Measurements from ENCODE around the gene NASP.

NASP gene, protein sequence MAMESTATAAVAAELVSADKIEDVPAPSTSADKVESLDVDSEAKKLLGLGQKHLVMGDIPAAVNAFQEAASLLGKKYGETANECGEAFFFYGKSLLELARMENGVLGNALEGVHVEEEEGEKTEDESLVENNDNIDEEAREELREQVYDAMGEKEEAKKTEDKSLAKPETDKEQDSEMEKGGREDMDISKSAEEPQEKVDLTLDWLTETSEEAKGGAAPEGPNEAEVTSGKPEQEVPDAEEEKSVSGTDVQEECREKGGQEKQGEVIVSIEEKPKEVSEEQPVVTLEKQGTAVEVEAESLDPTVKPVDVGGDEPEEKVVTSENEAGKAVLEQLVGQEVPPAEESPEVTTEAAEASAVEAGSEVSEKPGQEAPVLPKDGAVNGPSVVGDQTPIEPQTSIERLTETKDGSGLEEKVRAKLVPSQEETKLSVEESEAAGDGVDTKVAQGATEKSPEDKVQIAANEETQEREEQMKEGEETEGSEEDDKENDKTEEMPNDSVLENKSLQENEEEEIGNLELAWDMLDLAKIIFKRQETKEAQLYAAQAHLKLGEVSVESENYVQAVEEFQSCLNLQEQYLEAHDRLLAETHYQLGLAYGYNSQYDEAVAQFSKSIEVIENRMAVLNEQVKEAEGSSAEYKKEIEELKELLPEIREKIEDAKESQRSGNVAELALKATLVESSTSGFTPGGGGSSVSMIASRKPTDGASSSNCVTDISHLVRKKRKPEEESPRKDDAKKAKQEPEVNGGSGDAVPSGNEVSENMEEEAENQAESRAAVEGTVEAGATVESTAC

DNA sequence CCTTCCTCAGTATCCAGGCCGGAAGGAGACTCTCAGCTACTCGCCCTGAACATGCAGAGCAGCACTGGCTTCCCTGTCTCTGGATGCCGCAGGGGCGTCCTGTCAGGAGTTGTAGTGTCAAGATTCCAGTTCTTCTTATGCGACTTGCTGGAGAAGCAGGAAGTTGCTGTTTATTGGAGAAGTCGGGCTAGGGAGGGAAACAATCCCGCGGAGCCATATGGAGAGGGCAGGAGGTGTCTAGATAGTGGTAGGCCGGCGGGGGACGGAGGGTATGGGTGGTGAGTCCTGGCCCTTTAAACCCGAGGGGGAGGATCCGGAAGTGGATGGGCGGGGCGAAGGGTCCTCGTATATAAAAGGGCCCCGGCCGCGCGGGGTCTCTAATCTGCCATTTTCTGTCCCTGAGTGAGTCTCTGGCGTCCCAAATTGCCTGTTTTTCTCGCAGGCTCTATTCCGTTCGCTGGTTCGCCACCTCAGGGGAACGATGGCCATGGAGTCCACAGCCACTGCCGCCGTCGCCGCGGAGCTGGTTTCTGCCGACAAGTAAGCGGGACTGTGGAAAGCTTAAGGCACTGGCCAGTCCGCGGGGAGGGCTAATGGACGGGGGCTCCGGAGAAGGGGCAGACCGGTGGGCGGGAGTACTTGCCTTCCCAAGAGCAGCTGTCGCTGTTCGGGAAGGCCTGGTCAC is at the start of gene NASP:
Gene NASP (plus strand): TSS at position 376 of the 685 bp plus-strand sequence. CDS start 106 bp downstream, at position 482.
- peak; percentile 89 for DNase-seq

DNA sequence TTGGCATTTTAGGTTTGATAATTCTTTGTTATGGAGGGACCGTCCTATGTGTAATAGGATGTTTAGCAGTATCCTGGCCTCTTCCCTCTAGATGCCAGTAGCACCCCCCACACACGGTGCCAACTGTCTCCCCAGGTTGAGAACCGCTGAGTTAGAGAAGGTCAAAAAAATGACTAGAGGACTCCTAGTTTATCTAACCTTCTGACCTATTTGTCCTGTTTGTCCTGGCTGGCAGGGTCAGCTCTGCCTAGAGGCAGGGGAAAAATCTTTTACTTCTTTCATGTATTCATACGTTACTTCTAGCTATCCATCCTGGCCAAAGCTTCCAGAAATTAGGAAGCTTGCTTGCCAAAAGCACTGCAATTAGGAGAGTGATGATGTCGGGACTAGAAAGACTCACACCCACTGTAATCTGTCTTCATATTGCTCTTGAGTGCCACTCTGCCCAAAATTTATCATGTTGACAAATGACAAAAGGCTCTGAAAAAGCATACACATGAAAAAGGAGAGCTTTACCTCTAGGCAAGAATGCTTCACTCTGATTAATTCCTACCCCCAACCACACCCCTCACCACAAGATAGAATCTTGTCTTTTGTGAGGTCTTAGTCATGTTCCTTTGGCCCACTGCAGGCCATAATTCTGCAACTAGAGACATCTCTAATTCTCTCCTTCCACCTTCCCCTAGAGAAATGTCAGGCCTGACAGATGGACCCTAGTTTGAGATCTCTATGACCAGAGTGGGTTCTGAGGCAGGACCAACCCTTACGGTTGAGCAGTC is 47.7 kb upstream of the NASP start:
- no peak for DNase-seq

DNA sequence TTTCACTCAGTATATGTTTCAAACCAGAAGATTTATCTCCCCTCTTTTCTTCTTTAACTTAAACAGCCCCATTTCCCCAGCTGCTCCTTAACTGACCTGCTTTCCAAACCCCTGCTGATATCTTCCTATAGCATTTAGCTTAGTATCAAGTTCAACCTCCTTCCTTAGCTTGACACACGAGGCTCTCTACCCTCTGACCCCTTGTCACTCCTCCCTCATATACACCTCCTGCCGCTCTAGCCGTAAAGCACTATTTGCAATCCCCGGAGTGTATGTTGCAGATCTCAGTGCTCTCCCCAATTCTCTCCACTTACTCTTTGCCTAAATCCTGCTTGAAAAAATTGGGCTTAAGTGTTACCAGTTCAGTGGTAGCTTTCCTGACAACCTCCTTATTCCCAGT is 47.0 kb upstream of the NASP start:
- no peak for DNase-seq

DNA sequence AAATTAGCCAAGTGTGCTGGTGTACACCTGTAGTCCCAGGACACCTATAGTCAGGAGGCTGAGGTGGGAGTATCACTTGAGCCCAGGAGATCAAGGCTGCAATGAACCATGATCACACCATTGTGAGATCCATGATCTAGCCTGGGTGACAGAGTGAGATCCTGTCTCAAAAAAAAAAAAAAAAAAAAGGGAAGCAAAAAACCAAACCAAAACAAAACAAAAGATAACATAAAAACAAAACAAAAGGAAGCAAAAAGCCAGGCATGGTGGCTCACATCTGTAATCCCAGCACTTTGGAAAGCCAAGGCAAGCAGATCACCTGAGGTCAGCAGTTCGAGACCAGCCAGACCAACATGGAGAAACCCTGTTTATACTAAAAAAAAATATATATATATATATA is 42.6 kb upstream of the NASP start:
- DNase-seq: no peak

DNA sequence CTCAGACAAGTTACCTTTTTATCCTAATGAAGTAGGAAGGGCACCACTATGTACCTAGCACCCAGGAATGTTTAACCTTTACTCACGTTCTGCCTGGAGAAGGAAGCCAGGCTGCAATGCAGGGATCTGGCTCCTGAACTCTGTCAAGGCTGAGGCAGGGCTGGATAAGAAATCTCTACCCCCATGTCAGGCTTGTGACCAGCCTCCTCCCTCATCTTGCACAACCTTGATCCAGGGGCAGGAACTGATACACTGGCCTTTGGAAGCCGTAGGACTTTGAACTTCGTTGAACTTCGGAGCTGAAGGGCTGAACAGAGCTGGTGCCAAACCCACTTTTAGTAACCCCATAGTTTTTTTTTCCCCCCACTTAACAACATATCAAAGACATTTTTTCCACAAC is 41.2 kb upstream of the NASP start:
- DNase-seq: no peak

DNA sequence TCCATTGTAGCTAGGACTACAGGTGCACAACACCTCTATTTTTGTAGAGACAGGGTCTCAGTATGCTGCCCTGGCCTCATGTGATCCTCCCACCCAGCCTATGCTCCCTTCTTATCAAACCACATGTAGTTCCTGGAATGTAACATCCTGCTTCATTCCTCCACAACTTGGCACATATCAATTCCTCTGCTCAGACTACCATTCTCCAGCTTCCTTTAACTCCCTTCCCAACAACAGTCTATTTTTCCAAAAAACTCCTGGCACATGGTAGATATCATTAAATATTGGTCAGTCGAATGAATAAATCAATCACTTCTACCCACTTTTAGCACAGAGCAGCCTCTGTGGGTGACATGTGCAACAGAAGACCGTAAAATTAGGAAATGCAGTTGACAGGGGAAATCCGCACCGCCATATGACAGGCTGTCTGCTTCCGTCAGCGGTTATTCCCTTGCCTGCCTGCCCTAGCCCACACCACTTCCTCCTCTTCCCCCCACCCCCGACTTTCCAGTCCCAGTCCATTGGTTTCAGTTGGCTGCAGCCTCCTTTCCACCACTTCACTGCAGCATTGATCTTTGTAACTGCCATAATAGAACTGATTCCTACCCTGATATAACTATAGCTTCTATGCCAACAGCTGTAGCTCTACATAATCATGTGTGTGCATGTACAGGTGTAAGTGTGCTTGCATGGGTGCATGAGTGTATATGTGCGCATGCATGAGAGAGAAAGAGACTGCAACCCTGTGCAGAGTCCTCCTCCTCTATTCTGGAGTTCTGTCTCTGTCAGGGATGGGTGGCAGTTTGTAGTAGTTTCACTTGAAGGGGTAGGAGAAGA is 40.0 kb upstream of the NASP start:
- peak; percentile 67 for DNase-seq

DNA sequence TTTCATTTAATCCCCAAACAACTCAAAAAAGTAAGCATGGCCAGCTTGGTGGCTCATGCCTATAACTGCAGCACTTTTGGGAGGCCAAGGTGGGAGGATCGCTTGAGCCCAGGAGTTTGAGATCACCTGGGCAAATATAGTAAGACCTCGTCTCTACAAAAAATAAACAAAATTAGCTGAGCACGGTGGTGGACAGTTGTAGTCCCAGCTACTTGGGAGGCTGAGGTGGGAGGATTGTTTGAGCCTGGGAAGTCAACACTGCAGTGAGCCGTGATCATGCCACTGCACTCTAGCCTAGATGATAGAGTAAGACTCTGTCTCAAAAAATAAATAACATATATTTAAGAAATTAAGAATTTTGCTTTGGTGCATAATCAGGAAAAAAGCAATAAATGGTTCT is 39.3 kb upstream of the NASP start:
- DNase-seq: no peak

DNA sequence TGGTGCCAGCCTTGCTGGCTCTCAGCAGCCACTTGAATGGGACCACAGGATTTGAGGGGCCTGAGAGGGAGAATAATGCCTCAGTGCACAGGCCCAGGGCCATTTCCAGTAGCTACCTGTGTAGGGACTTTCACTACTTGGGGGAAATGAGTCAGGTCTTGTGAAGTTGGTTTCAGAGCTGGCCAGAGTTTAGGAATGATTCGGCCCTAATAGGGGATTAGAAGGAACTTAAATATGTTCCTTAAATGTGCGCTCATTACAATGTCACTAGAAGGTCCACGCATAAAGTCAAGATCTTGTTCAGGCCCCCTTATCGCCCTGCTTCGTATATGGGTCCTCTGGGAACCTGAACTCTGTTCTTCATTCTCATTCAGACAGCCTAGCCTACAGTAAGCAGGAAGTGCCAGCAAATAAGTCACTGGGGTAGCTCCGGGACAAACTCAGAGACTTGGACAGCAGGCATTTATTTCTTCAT is 38.8 kb upstream of the NASP start:
- DNase-seq: no peak

DNA sequence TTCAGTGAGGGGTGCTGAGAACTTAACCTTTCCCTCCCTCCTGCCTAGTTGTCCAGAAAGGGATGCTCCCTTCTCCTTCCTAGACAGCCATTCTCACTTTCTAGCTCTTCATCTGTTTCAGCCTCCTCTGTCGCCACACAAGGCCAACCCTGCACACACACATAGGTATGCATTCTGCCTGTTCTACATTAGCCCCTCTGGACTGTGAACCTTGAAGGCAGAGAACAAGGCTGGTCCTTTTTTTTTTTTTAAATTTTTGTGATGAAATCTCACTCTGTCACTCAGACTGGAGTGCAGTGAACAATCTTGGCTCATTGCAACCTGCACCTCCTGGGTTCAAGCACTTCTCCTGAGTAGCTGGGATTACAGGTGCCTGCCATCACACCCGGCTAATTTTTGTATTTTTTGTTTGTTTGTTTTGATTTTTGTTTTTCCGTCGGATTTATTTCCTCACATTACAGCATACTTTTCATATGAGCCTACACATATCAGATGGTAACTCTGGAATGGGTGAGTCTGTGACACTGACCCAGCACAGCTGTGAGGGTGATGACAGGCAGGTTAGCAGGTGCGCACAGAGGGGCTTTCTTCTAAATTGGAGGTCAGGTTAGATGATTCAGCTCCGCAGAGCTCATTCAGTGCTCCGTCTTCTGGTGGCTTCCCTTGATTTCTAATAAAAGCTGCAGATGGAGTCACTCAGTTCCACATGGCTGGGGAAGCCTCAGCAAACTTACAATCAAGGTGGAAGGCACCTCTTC is 38.1 kb upstream of the NASP start:
- no peak for DNase-seq

DNA sequence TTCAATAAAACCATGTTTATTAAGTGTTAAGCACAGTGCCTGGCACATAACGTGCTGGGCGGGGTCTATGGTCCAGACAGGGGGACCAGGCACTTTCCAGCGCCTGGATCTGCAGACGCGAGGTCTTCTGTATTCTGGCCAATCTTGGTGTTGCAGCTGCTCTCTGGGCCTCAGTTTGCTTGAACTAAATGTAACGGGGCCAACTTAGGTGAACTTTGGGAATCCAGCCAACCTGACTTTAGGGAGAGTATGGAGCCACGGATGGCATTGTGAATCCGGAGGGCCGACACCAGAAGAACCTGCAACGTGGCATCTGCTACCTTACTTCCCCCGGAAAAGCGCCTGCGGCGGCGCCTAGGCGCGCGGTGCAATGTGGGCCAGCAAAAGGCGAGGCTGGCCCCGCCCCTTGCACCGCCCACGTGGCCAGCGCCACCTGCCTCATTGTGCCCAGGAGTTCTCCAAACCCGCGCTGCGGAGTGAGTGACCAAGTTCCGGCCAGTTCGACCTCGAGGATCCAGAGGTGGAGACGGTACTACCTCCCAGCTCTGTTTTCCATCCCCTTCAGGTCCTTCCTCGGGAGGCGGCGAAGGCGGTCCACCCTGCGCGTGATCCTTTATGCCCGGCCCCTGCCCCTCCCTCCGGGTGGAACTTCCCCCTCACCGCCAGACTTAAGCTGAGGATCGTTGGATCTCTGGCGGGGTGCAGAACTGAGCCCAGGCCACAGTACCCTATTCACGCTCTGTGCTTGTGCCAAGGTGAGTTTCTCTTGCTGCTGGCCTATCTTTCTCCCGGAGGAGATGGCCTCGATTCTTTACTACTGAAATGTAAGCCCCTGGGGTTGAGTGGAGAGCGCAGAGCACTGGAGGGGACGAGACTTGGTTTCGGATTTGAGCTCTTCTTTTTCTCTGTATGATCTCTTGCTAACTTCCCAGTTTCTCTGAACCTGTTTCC is 33.2 kb upstream of the NASP start, which contains the start of gene AKR1A1:
Gene AKR1A1 (plus strand): TSS at position 426 of the 951 bp plus-strand sequence. CDS start 10,969 bp downstream, outside the sequence.
- DNase-seq: peak; percentile 80

DNA sequence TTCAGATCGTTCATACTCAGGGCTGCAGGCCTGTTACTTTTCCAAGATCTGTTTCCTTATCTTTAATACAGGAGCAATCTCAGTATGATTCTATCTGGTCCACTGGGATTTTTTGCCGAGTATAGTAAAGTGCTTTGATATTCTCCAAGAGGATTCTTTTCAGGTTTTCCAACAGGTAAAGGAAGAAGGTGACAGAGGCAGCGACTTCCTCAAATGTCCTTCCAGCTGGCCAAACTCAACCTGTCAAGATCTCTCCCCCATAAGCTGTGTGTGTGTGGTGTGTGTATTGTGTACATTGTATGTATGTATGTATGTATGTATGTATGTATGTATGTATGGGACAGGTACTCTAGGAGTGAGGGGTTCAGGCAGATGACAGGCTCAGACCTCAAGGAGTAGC is 32.2 kb upstream of the NASP start:
- DNase-seq: no peak

DNA sequence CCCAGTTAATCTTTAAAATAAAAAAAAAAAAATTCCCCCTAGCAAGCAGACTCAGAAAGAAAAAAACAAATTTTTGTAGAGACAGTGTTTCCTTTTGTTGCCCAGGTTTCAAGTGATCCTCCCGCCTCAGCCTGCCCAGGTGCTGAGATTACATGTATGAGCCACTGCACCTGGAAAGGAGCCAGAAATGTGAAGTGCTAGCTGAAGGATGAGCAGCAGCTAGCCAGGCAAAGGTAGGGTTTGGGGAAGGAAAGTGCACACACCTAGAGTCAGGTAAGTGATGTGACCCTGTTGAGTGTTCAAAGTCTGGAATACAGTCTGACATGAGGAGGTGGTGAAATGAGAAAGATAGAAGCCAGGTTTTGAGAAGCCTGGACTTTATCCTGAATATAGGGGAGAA is 31.5 kb upstream of the NASP start:
- peak; percentile 8 for DNase-seq

DNA sequence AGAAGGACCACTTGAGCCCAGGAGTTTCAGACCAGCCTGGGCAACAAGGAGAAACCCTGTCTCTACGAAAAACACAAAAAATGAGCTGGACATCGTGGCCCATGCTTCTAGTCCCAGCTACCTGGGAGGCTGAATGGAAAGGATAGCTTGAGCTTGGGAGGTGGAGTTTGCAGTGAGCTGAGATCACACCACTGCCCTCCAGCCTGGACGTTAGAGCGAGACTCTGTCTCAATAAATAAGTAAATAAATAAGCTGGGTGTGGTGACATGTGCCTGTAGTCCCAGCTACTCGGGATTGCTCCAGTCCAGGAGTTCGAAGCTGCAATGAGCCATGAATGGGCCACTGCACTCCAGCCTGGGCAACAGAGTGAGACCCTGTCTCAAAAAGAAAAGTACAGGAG is 29.6 kb upstream of the NASP start:
- DNase-seq: no peak

DNA sequence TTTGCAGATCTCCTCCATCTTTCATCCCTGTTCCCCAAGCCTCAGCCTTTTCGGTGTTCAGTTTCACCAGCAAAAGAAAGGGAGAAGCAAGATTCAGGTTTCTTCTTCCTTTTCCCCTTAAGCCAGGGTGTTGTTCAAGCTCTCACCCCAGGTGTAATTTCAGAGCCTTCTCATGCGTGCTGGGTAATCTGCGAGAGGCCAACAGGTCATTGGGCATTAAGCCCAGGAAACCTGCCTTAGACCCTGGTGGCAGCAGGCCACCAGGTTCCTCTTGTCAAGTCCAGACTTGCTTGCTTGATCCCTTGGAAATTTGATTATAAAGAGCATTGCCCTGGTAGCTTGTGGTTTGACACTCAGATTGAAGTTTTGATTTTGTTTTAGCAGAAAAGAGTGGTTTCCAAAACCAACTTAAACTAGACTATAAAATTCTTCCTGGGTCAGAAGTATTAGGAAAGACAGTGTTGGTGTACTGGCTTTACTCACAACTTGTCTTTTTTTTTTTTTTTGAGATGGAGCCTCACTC is 26.4 kb upstream of the NASP start:
- DNase-seq: no peak

DNA sequence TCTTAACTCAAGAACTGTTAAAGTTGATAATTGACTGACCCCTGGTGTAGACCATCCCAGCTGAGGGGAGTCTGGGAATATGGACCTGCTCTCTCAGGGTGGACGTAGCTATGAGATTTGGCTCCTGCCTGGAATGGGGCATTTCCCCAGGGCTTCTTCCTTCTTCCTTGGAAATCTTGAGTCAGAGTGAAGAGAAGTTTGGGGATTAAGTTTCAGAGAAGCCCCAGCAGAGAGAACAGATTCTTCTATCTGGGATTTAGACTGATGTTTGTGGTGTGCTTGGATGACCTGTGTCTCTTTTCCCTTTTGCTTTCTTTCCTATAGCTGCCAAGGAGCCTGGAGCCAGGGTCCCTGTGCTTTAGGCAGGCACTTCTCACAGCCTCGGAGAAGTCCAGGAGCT is 20.0 kb upstream of the NASP start:
- no peak for DNase-seq

DNA sequence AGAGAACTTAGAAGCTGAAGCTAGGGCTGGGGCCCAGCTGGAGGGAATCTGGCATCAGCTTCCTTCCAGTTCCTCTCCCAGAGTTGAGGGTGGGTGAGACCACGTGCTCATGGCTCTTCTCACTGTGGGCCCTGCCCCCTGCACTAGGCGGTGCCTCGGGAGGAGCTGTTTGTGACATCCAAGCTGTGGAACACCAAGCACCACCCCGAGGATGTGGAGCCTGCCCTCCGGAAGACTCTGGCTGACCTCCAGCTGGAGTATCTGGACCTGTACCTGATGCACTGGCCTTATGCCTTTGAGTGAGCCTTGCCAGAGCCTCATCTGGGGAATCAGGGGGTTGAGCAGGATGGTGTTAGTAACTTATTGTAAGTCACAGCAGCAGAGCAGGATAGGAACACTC is 17.1 kb upstream of the NASP start:
- no peak for DNase-seq

DNA sequence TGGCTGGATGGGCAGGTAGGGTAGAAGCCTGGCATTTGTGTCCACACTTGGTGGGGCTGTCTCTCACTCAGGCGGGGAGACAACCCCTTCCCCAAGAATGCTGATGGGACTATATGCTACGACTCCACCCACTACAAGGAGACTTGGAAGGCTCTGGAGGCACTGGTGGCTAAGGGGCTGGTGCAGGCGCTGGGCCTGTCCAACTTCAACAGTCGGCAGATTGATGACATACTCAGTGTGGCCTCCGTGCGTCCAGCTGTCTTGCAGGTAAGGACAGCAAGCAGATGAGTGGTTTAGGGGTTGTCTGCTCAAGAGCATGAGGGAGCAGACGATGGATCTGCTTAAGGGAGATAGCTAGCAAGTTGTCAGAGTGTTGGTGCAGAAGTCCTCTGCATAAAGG is 15.9 kb upstream of the NASP start:
- DNase-seq: no peak

DNA sequence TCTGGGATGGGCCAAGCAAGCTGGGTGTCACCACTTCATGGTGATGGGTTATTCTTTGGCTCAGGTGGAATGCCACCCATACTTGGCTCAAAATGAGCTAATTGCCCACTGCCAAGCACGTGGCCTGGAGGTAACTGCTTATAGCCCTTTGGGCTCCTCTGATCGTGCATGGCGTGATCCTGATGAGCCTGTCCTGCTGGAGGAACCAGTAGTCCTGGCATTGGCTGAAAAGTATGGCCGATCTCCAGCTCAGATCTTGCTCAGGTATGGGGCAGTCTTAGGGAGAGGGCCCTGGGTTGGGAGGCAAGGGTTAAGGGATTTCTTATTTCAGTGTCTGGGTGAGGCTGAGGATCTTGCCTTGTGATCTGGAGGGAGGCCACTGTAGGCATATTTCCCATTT is 15.4 kb upstream of the NASP start:
- no peak for DNase-seq

DNA sequence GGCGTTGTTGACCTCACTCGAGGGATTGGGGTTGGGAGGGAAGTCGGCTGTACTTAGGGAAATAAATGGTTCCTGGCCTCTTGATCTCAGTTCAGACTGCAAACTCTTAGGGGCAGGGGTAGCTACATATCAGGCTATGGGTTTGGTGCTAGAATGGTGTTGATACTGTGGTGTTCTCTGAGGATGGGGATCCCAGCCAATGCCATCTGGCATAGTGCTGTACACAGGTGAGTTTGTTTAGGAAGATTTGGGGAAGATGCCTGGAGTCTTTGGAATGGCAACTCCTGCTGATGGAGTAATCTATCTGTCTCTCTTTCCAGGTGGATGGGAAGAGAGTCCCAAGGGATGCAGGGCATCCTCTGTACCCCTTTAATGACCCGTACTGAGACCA is 14.3 kb upstream of the NASP start:
- no peak for DNase-seq
